NCI-H774 (cell line): ENCODE data around the gene MAEA.

Experiments
- DNase-seq: peaks from one replicate; lab custom pipeline; 2025; lab: John Stamatoyannopoulos, UW

Gene MAEA

GRCh38 chr4:1300466-1301455 is 11.1 kb downstream of the MAEA start:
- no peak for DNase-seq

- DNase-seq, result no peak
Observed at GRCh38 chr4:1302159-1302558, 12.5 kb downstream of the MAEA start.

DNA sequence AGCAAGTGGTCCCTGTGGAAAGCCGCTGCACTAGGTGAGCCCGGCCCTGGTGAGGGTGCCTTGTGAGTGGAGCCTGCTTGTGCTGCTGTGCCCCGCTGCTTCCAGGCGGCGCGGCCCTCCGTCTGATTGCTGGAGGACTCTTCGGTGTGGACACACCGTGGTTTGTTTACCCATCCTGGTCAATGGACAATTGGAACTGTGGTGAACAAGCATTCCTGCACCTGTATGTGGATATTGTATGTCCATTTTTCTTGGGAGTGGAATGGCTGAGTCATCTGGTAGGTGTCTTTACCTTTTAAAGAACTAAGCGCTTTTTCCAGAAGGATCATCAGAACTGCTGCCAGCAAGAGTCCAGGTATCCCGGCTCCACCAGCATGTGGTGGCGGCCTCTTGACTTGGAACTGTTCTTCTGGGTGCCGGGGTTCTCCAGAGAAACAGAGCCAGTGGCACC is 15.6 kb downstream of the MAEA start:
- no peak for DNase-seq

GRCh38 chr4:1305781-1306455 is 16.2 kb downstream of the MAEA start:
- DNase-seq, result no peak

GRCh38 chr4:1307951-1308735 is 18.5 kb downstream of the MAEA start:
- no peak for DNase-seq

DNA sequence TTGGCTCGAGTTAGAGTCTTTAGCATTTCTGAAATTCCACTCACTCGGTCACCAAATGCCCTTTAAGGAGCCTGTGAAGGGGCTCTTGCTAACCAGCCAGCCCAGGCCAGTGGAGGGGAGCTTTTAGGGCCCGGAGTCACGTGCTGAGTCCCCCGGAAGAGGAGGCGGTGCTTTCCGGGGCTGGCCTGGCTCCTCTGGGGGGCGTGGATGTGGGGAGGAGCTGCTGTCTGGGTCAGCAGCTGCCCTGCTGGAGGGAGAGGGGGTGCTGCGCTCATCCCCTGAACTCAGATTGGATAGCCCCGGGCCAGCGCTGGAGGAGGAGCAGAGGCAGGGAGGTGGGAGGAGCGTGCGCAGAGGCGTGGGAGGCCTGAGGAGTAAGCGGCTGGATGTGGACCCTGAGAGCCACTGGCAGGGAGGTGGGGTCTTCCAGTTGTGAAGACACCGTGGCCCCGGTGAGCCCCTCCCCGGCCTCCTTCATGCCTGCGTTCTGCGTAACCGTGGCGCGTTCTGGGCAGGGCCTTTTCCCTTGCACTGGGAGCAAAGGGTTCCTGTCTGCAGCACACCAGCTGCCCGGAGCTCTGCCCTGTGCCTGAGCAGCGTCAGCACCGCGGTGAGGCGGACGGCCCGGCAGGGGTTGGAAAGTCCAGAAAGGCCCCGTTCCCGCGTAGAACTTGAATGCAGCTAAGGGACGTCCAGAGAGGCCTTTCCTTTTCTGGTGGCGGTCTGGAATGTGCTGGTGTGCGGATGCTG is 19.7 kb downstream of the MAEA start:
- no peak for DNase-seq

- DNase-seq, result no peak
Observed at GRCh38 chr4:1310031-1310795, 20.5 kb downstream of the MAEA start.

DNA sequence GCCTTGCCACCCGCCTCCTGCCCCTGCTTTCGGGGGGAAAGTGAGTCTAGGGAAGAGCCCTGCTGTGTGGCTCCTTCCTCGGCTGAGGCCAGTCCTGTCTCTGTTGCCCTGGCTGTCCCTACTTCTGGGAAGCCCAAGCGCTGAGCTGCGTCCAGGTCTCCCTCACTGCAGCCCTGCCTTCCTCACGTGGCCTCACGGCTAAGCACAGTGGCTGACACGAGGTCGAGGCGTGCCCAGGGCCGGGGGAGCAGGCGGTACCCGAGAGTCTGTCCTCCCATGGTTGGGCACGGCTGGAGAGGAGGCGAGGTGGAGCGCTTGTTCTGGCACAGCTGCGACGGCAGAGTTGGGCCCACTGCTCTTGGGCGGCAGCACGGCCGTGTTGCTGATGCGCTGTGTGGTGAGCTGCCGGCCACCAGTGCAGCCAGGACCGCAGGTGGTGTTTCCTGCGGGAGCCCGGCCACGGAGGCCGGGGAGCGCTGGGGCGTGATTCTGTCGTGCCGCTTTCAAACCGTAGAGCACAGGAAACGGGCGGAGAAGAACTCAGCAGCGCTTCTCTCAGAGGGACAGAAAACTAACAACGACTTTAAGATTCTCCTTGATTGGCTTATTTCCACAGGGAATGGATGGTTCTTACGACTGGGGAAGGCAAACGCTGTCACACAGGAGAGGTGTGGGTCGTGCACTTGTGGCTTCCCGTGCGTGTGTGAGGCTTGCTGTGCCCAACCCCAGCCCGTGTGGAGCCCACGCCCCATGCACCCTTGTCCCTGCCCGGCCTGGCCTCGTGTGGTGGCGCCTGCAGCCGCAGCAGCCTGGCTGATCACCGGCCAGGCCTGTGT is 21.3 kb downstream of the MAEA start:
- DNase-seq, result no peak

- no peak for DNase-seq
Observed at GRCh38 chr4:1312821-1313640, 23.3 kb downstream of the MAEA start.

GRCh38 chr4:1315306-1315705 is 25.6 kb downstream of the MAEA start:
- DNase-seq, result no peak

GRCh38 chr4:1315836-1316536 is 26.3 kb downstream of the MAEA start:
- no peak for DNase-seq

- no peak for DNase-seq
Observed at GRCh38 chr4:1316537-1317168, 27.0 kb downstream of the MAEA start.

GRCh38 chr4:1317177-1318045 is 27.7 kb downstream of the MAEA start:
- DNase-seq, result no peak

- no peak for DNase-seq
Observed at GRCh38 chr4:1318046-1318375, 28.3 kb downstream of the MAEA start.

DNA sequence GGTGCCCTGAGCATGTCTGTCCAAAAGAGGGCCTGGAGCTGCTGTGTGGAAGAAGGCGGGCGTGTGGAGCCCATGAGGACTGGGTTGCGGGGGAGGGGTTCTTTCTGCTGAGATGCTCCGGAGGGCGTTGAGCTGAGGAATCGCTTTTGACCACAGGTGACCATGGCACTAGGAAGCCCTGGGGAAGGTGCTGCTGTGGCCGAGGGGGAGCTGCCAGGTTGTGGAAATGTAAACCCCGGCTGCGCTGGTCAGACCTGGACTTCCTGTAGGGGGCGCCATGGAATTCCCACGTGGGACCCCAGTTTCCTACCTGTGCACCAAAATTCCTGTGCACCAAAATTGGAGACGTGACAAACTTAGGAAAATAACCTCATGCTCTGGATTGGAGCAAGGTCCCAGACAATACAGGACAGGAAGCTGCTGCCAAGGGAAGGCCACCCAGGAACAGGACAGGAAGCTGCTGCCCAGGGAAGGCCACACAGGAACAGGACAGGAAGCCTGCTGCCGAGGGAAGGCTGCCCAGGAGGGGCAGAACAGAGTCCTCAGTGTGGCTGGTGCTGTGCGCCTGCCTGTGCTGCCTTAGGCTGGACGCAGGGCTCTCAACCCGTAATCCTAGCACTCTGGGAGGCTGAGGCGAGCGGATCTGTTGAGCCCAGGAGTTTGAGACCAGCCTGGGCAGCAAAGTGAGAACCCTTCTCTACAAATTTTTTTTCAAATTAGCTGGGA is 29.0 kb downstream of the MAEA start:
- DNase-seq, result no peak

GRCh38 chr4:1321486-1321885 is 31.8 kb downstream of the MAEA start:
- DNase-seq, result no peak
